GM15510 (cell line): ENCODE measurements around the gene NDUFA5.

Experiments used
- POLR2A ChIP-seq: IDR thresholded peaks from 3 replicates; pipeline ENCODE4 v1.6.1; 2011; ENCODE audit warnings: borderline replicate concordance; ENCODE audit not compliant: insufficient read length; ENCODE audit errors: extremely low read depth

Gene NDUFA5

DNA sequence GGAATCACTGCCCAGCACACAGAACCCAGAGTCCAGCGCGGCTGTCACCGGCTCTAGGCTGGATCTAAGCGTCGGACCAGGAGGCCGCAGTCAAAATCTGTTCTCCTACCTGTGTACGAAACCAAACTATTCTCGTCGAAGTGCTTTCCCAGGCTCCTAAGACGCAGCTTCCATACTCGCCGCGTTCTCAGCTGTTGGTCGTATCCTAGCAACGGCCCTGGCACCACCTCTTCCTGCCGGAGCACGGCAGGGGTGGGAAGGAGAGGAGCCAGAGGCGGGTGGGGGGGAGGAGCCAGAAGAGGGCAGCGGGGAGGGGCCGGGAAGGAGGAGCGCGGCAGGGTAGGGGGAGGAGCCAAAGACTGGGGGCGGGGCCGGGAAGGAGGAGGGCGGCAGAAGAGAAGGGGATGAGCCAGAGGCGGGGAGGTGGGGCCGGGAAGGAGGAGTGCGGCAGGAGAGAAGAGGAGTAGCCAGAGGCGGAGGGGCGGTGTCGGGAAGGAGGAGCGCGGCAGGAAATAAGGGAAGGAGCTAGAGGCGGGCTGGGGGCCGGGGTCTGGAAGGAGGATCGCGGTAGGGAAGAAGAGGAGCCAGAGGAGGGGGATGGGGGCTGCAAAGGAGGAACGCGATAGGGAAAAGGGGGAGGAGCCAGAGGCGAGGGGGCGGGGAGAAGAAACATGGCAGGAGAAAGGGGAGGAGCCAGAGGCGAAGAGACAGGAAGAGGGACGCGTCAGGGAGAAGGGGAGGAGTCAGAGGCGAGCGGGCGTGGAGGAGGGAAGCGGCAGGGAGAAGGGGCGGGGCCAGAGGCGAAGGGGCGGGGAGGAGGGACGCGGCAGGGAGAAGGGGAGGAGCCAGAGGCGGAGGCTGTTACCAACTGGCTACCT, 23.0 kb downstream of the NDUFA5 start, which contains the start of gene IQUB:
TSS of gene IQUB (minus strand) at position 213 of the 878 bp plus-strand sequence. CDS start 22,255 bp downstream, outside the sequence.
- TF ChIP-seq POLR2A = peak; percentile 27

DNA sequence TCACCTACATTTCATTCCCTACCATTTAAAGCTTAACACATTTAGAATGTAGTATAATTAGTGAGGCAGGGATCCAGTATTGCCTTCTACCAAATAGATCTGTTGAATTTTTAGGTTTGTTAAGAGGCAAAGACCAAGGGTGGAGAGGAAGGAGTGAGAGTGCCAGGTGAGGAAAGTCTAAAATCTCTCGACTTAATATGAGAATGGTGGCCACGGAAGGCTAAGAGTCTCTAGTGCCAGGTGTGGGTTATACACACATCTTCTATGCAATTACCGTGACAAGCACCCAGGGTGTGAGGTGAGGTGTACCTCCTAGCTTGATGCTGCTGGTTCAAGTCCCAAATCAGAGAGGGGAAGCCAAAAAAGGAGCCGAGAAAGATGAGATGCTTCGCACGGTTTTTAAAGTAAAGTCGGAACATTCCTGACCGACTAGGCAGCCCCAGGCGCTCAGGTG, 23.7 kb downstream of the NDUFA5 start:
- no peak for TF ChIP-seq POLR2A

GRCh38 chr7:123533553-123533917, 24.1 kb downstream of the NDUFA5 start:
- no peak for TF ChIP-seq POLR2A

GRCh38 chr7:123528265-123528664, 29.4 kb downstream of the NDUFA5 start:
- no peak for TF ChIP-seq POLR2A

- TF ChIP-seq POLR2A = no peak
Observed at GRCh38 chr7:123522066-123522465, 35.6 kb downstream of the NDUFA5 start.

GRCh38 chr7:123505221-123505620, 52.4 kb downstream of the NDUFA5 start:
- TF ChIP-seq POLR2A = no peak

GRCh38 chr7:123502201-123502600, 55.4 kb downstream of the NDUFA5 start:
- TF ChIP-seq POLR2A = no peak

DNA sequence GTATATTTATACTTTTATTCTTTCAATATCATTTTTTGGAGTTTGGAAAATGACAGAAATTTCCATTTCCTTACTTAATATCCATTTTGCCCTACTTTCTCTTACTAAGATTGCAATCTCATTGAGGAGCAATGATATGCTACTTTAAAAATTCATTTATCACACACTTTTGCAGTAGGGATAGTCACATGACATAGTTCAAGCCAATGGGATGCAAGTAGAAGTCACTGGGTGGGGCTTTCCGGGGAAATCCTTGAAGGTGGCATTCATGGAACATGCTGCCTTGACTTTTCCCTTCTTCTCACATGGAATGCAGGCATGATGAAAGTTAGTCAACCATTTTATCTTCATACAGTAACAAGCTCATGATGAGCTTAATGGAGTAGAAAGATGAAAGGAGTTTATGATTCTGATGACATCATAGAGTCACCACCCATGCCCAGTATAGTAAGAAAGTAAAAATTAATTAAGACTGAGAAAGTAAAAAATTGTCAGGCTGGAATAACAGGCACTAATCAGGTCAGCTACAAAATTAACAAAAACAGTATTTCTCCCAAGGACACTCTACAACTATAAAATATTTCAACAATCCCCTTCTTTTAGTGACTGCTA, 56.6 kb downstream of the NDUFA5 start:
- TF ChIP-seq POLR2A = no peak

DNA sequence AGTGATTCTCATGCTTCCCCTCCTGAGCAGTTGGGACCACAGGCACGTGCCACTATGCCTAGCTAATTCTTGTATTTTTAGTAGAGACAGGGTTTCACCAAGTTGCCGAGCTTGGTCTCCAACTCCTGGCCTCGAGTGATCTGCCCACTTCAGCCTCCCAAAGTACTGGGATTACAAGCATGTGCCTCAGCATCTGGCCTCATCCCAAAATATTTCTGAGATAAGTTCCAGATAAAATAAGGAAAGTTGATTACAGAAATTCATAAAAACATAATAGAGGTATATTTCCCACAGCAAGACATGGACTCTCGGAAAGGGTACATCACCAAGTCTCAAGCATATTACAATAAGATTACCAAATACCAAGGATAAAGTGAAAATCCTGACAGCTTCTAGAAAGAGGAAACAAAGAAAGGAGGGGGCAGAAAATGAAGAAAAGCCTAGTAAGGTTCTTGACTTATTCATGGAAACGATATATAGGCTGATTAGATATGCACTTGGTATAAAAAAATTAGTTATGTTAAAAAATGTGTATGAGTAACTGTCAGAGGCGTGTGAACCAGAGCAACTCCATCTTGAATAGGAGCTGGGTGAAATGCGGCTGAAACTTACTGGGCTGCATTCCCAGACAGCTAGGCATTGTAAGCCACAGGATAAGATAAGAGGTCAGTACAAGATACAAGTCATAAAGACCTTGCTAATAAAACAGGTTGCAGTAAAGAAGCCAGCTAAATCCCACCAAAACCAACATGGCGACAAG, 58.2 kb downstream of the NDUFA5 start:
- no peak for TF ChIP-seq POLR2A

DNA sequence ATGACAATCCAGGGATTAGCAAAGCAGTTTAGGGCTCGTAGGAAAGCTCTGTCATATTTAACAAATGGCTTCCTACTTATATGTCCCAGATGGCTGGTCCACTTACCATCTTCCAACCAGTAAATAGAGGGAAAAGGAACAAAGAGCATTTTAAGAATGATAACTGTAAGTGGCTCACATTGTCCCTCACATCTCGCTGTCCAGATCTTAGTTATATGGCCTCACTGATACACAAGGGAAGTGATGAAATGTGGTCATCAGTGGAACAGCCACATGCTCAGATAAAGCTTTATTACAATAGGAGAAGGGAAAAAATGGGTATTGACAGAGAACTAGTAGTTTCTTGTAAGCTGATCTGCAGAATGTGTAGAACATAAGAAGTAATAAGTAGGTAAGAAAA, 59.0 kb downstream of the NDUFA5 start:
- no peak for TF ChIP-seq POLR2A

DNA sequence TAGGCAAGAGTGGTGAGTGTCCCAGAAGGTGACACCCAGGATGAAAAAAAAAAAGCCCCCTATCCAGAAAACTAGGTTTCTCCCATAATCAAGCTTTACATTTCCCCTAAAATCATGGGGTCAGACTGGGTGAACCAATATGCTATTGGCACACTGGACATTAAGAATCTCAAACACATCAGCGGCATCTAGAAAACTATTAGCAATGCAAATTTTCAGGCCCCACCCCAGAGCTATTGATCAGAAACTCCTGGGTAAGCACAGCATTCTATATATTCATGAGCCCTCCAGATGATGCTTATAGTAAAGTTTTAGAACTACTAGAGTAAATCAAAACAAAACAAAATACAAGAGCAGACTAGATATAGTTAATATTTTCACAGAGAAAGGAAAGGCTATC, 59.6 kb downstream of the NDUFA5 start:
- TF ChIP-seq POLR2A = no peak

- TF ChIP-seq POLR2A = no peak
Observed at GRCh38 chr7:123494193-123494796, 63.3 kb downstream of the NDUFA5 start.

- TF ChIP-seq POLR2A = no peak
Observed at GRCh38 chr7:123492485-123492884, 65.1 kb downstream of the NDUFA5 start.
